H4 (cell line): Measurements from ENCODE around the gene SCARB2. TPM values are rescaled to one million over a fixed set of nuclear protein-coding genes. Genes with fewer than 3 reads are reported as not detected.

Source experiments
- DNase-seq: peaks from one replicate; pipeline ENCODE4 v3.0.0-alpha.2; 2015; ENCODE audit warnings: low spot score
- total RNA-seq: library from RNA; depleted of rRNA; stranded (reverse); fragments of >200 nt; shearing (Covaris generic); gene quantifications from 2 replicates; pipeline ENCODE4 v1.2.3, GENCODE V29; 2014

Gene SCARB2
- total RNA-seq, 1 experiment from 2014 or later: 101 TPM

GRCh38 chr4:76199664-76200211 lies 13.9 kb downstream of the SCARB2 start:
- DNase-seq: no peak

DNA sequence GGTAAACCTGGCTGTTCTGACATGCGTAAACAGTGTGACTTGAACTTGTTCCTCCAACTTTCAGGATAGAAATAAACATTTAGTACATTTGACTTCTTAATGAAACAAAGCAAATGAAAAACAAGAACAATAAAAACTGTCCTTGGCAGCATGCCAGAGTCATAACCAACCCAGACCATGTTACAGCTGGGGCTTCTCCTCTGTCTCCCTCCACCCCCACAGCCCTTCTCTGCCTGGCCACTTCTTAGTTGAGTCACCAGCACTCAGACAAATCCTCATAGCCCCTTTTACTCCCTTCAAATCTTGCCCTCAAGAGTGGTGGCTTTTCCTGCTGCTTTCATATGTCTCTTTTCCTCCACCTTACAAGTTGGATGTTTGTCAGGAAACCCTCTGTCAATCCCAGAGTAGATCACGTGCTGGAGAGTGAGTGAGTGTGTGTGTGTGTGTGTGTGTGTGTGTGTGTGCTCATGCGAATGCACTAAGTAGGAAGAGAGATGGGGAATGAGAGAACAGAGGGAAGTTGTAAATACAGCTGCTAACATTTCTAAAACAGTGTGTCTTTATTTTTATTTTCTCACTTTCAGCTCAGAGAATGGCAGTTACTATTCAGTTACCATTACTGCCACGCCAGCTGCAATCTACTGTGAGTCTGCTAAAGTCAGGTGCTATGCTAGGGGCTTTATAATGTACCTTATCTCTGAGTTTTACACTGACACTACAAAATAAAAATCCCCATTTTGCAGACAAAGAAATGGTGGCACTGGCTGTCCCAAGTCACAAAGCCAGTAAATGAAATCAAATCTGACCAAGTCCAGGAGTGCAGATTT lies 15.0 kb downstream of the SCARB2 start:
- peak; percentile 62 for DNase-seq

DNA sequence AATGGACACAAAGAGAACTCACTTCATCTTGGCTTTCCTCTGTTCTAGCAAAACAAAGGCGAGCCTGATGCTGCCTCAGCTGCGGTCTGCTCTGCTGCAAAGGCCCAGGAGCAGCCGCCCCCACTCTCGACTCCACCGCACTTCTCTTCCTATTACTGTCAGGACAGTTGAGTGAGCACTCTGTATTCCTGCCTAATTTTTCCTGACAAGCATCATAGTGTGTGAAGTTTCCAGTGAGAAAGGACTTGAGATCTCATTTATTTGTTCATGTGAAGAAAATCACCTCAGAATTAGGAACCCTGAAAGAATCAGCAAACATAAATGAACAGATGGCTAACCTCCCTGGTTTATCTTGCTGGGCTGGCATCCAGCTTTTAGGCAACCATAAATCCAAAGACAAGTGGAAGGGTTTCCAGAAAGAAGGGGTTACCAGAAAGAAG lies 15.6 kb downstream of the SCARB2 start:
- DNase-seq: no peak

- DNase-seq: no peak
Observed at GRCh38 chr4:76197031-76197743, 16.4 kb downstream of the SCARB2 start.

DNA sequence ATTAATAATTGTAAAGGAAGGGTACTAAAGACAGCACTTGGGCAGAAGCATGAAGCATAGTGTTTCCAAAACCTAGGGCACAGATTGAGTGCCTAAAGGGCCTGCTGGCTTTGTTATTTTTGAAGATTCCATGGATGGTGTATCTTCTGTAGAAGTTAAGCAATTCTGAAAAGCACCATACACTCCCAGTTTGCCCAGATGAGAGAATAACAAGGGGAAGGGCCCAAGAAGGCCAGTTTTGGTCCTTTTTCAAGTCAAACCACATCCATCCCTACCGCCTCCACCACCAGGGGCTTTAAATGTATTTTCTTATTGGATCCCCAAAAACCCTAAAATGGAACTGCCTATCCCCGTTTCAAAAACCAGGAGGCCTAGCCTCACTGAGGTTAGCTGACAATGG lies 17.2 kb downstream of the SCARB2 start:
- no peak for DNase-seq

- no peak for DNase-seq
Observed at GRCh38 chr4:76195326-76195725, 18.3 kb downstream of the SCARB2 start.

- DNase-seq: no peak
Observed at GRCh38 chr4:76194325-76194724, 19.3 kb downstream of the SCARB2 start.

GRCh38 chr4:76192236-76192635 lies 21.4 kb downstream of the SCARB2 start:
- no peak for DNase-seq

- DNase-seq: no peak
Observed at GRCh38 chr4:76188557-76188956, 25.1 kb downstream of the SCARB2 start.

DNA sequence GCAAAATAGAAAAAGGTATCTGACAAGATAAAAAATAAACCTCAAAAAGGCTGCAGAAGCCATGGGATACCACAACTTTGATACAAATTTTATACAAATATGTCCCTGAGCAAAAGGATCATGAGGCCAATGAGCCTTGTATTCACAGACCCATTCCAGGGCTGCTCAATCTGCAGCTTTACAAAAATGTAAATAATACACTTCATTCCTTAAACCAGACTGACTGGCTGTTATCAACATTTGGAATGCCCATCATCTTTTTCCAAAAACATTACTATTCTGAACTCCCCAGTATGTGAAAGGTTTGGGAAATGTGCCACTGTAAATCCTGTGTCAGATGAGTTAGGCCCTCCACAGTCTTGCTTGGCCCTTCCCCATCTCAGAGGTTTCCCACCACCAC lies 25.5 kb downstream of the SCARB2 start:
- DNase-seq: no peak

DNA sequence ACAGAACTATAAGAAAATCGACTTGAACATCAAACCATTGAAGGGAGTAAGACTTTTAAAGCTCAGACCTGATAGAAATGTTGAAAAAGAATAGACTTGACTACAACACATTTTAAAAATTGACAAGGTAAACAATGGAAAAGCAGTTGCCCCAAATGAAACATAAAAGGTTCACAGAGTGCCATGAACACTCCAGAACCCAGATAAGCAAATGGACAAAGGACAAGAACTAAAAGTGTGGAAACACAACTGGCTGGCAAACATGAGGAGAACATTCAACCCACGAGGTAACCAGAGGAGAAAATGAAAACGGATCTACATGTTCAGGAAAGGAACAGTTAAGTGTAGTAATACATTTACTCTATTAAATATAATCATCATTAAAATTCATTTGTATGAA lies 26.5 kb downstream of the SCARB2 start:
- DNase-seq: no peak

DNA sequence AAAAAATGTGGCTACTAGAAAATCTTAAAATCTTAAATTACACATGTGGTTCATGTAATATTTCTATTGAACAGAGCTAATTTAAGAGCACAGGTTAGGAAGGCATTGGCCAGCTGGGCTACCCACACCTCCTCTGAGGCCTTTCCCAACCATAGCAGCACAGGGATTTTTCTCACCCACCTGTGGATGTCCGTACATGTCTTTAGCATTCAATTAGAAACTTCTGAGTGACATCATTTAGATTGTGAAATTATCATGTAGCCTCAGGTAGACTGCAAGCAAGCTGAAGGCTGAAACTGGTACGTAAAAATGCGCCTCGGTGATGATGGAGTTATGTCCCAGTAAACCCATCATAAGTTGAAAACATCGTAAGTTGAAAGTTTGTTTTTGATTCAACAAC lies 31.2 kb downstream of the SCARB2 start:
- DNase-seq: no peak

DNA sequence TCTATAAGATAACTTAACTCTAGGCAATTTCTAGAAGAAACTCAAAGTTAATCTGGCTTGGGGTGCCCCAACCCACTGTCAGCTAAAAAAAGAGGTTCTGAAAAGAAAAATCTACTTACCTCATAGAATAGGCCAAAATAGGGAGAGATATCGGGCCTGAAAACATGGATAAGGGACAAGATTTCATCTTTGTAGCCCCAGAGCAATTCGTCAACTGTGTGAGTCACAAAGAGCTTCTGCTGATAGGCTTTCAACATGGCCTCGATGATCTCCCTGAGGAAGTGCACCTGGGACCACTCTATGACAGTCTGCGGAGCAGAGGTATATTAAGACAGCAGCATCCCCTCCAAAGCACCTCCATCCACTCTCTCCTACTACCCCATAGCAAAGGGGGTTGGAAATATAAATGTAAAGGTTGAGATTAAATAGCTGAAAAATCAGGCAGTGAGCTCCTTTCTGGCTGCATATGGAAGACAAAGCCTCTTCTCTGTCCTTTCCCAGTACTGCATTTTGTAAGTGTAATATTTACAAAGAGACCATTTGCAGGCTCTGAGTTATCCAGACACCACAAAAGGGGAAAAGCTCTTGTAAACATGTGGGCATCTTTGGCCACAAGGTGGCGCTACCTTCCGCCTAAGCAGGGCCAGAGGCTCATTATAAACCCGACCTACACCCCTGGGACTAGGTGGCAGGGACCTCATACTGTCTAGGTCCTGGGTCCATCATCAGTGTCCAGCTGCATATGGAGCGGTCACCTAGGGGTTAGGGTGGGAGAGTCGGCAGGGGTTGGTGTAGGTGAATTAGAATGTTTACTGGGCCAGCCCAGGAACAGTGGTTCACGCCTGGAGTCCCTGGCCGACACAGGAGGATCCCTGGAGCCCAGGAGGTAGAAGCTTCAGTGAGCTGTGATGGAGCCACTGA lies 34.0 kb downstream of the SCARB2 start:
- peak; percentile 69 for DNase-seq

- DNase-seq: no peak
Observed at GRCh38 chr4:76178296-76178695, 35.3 kb downstream of the SCARB2 start.

DNA sequence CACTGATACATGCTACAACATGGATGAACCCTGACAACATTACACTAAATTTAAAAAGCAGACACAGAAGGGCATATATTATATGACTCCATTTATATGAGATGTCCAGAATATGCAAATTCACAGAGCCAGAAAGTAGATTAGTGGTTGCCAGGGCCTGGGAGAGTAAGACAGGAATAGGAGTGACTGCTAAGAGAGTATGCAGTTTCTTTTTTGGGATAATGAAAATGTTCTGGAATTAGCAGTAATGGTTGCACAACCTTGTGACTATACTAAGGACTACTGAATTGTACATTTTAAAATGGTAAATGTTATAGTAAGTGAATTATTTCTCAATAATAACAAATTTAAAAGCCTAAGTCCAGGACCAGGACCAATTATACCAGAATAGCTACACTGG lies 35.9 kb downstream of the SCARB2 start:
- no peak for DNase-seq

GRCh38 chr4:76175336-76175735 lies 38.3 kb downstream of the SCARB2 start:
- no peak for DNase-seq

- no peak for DNase-seq
Observed at GRCh38 chr4:76174216-76174615, 39.4 kb downstream of the SCARB2 start.

- no peak for DNase-seq
Observed at GRCh38 chr4:76168688-76169087, 44.9 kb downstream of the SCARB2 start.

DNA sequence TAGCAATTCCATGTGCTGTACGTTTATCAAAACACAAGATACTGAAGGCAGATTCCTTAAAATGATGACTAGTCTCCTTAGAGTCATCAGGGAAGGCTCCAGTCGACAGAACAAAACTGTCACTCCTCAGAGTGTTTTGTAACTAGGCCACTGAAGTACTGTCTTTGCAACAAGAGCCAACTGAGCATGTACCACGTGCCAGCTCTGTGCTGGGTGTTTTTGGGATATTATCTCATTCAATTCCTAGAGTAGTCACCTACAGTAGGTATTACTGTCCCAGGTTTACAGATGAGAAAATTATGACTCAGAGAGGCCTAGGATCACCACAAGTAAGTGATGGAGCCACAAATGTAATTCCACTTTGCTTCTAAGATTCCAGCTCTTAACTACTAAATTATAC lies 47.1 kb downstream of the SCARB2 start:
- DNase-seq: no peak

DNA sequence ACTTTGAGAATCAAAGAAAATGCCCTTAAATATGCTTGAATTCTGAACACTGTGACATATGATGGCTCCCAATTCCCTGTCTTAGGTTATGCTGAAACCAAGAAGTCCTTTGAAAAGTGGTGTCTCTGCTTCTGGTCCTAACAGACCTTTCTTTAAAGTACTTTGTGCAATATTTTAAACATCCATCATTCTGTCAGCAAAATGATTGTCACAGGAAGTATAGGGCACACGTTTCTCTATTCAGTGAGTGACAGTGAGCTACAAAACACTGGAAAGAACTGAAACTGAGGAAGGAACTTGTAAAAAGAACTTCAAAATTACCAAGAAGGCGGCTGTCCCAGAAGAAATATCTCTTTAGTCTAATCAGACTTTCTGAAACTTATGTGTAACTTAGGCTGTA lies 53.3 kb downstream of the SCARB2 start:
- no peak for DNase-seq

GRCh38 chr4:76156635-76157034 lies 57.0 kb downstream of the SCARB2 start:
- DNase-seq: no peak

DNA sequence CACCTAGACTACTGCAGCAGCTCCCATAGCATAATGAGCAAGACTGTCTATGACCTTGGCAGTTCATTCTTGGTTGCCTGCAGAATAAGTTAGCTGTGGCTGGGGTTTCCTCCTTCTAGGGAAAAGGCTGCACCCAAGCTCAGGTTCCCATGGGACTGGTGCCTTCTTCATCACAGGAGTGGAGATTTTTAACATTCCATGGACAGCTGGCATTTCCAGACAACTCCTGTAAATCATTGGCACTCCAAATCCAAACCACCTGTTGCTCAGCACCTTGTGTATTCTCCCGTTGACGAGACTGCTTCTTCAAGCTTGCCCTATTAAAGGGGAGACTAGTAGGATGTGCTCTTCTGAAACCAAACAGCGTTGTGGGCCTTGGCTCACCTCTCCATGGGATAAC lies 57.6 kb downstream of the SCARB2 start:
- DNase-seq: no peak
